Panc1 (cell line): ENCODE data around the gene FKBP3. TPM values are rescaled to one million over a fixed set of nuclear protein-coding genes. Genes with fewer than 3 reads are reported as not detected.

ENCODE experiments used
- ATAC-seq: fragments of 200-7000 bp; cut with Tn5 transposase; 2 replicates; pipeline ENCODE4 v1.9.1; 2020; ENCODE audit warnings: mild to moderate bottlenecking, moderate library complexity
- BruUV-seq: library from RNA; stranded (reverse); fragments of 400-500 nt; replicated peaks from 2 replicates; lab custom pipeline; 2021; lab: Mats Ljungman, UMichigan
- CTCF ChIA-PET: fragments of 300-600 bp; sonication (Branson Sonifier 250); formaldehyde crosslinking; loops from one replicate; lab custom pipeline; 2022; ENCODE audit warnings: antibody characterized with exemption; lab: Charles Lee
- POLR2A ChIA-PET: fragments of 300-600 bp; sonication (Branson Sonifier 250); formaldehyde crosslinking; loops from one replicate; lab custom pipeline; 2022; ENCODE audit warnings: antibody characterized with exemption; lab: Charles Lee
- DNase-seq: peaks from one replicate; pipeline ENCODE4 v3.0.0-alpha.2; 2010; ENCODE audit warnings: low read depth, low spot score
- H3K27ac ChIP-seq: 2 replicates; pipeline ENCODE4 v1.5.1; 2011; ENCODE audit warnings: mild to moderate bottlenecking, low read length, inconsistent platforms
- H3K27me3 ChIP-seq: fragments of 200-500 bp; sonication (Bioruptor generic); 2 replicates; pipeline ENCODE4 v1.6.0; 2014; ENCODE audit warnings: low read length, inconsistent platforms; ENCODE audit not compliant: control insufficient read depth, insufficient read depth
- H3K36me3 ChIP-seq: fragments of 200-500 bp; sonication (Bioruptor generic); 2 replicates; pipeline ENCODE4 v1.5.1; 2014; ENCODE audit warnings: inconsistent platforms, mild to moderate bottlenecking, low read length, moderate library complexity; ENCODE audit not compliant: control insufficient read depth, insufficient read depth
- H3K4me1 ChIP-seq: 2 replicates; pipeline ENCODE4 v1.5.1; 2011; ENCODE audit warnings: inconsistent platforms, mild to moderate bottlenecking, low read length, moderate library complexity; ENCODE audit not compliant: control insufficient read depth, insufficient read depth
- H3K4me3 ChIP-seq, 2 experiments: 2 replicates each; pipeline ENCODE4 v1.5.1; 2011 to 2012; ENCODE audit warnings: low read depth in 2 of 2, low read length in 2 of 2, mild to moderate bottlenecking in 2 of 2, inconsistent platforms in 1 of 2, moderate library complexity in 1 of 2
- H3K9me3 ChIP-seq: fragments of 200-500 bp; sonication (Bioruptor generic); 2 replicates; pipeline ENCODE4 v1.5.1; 2014; ENCODE audit warnings: low read depth, mild to moderate bottlenecking, inconsistent platforms, low read length, moderate library complexity; ENCODE audit not compliant: control insufficient read depth, insufficient read depth
- CTCF ChIP-seq: fragments of 450-650 bp; IDR thresholded peaks from 2 replicates; pipeline ENCODE4 v1.5.1; 2017; ENCODE audit warnings: mild to moderate bottlenecking
- POLR2AphosphoS5 ChIP-seq: IDR thresholded peaks from 2 replicates; pipeline ENCODE4 v1.6.1; 2012; ENCODE audit warnings: mild to moderate bottlenecking, low read depth, low read length, moderate library complexity
- REST ChIP-seq, 2 experiments: IDR thresholded peaks; 2 replicates each; pipeline ENCODE4 v1.6.1; 2011 to 2012; ENCODE audit warnings: low read depth in 2 of 2, control low read depth in 1 of 2, low read length in 1 of 2, mild to moderate bottlenecking in 1 of 2, moderate library complexity in 1 of 2; ENCODE audit not compliant: insufficient read depth in 1 of 2
- SIN3A ChIP-seq: IDR thresholded peaks from 2 replicates; pipeline ENCODE4 v1.6.1; 2012; ENCODE audit warnings: low read depth, mild to moderate bottlenecking, low read length, moderate library complexity, borderline replicate concordance; ENCODE audit not compliant: insufficient read depth
- TCF7L2 ChIP-seq: IDR thresholded peaks from 2 replicates; pipeline ENCODE4 v1.6.1; 2011; ENCODE audit warnings: mild to moderate bottlenecking, low read depth, low read length, inconsistent platforms
- in situ Hi-C: cut with HindIII; loops from 2 replicates; pipeline ENCODE4 v1.10.0; 2016; ENCODE audit warnings: low sequenced_read_pairs, low pct_unique_long_range_greater_than_20kb
- intact Hi-C: fragments of 100-400 bp; cut with micrococcal nuclease; formaldehyde crosslinking; loops from one replicate; pipeline ENCODE4 v1.10.0; 2022; ENCODE audit not compliant: unreplicated experiment
- total RNA-seq: library from RNA; stranded (reverse); gene quantifications from one replicate; pipeline ENCODE4 v1.2.1, GENCODE V29; 2021; ENCODE audit not compliant: unreplicated experiment

The FKBP3 gene
- total RNA-seq, 1 experiment from 2014 or later: 47.4 TPM

- Histone ChIP-seq H3K27me3 (no peaks in the 10 kb centered on the region), H3K27ac (no peak overlapping the region), H3K4me1 (no peaks in the 10 kb centered on the region), H3K9me3 (no peaks in the 10 kb centered on the region), H3K36me3 (no peaks in the 10 kb centered on the region), H3K4me3 (no peak overlapping the region)
- ChIA-PET CTCF (no interaction called here), POLR2A (no interaction called here)
- intact Hi-C loops (no loop called here), in situ Hi-C loops (no loop called here)
- no TSS peak for BruUV-seq
- no peak for ATAC-seq
- TF ChIP-seq TCF7L2: no peak
- no peak for TF ChIP-seq REST (IDR thresholded peaks at IDR 0.05; ENCODE audit: insufficient read depth in 1 of 2, low read depth in 2 of 2, low read length in 1 of 2)
- no peak for TF ChIP-seq POLR2AphosphoS5
- no peak for TF ChIP-seq SIN3A
- no peak for TF ChIP-seq CTCF
- DNase-seq: no peak
Observed at GRCh38 chr14:45181329-45181728, 47.0 kb upstream of the FKBP3 start.

- Histone ChIP-seq H3K27ac (no peak overlapping the region), H3K4me1 (no peaks in the 10 kb centered on the region), H3K27me3 (no peaks in the 10 kb centered on the region), H3K4me3 (no peak overlapping the region), H3K9me3 (no peaks in the 10 kb centered on the region), H3K36me3 (no peaks in the 10 kb centered on the region)
- ATAC-seq (no peak), DNase-seq (no peak)
- in situ Hi-C loops (no loop called here), intact Hi-C loops (no loop called here)
- no TSS peak for BruUV-seq
- POLR2A ChIA-PET: no interaction called here
- TF ChIP-seq REST (IDR thresholded peaks at IDR 0.05; ENCODE audit: insufficient read depth in 1 of 2, low read depth in 2 of 2, low read length in 1 of 2) (no peak), CTCF (no peak), TCF7L2 (no peak), SIN3A (no peak), POLR2AphosphoS5 (no peak)
- CTCF ChIA-PET: no interaction called here
Observed at GRCh38 chr14:45177076-45177475, 42.8 kb upstream of the FKBP3 start.
